Measurements from ENCODE around the gene CYP1B1. TPM values are rescaled to one million over a fixed set of nuclear protein-coding genes. Genes with fewer than 3 reads are reported as not detected.
"Not testable (repeated sequence)": the region's sequence is repeated elsewhere in the genome, so short reads cannot be mapped to it uniquely, and the experiment has no call there.

CYP1B1 gene
- total RNA-seq, 2 donors from 2014 or later, result 2.5 to 4.3 TPM

DNA sequence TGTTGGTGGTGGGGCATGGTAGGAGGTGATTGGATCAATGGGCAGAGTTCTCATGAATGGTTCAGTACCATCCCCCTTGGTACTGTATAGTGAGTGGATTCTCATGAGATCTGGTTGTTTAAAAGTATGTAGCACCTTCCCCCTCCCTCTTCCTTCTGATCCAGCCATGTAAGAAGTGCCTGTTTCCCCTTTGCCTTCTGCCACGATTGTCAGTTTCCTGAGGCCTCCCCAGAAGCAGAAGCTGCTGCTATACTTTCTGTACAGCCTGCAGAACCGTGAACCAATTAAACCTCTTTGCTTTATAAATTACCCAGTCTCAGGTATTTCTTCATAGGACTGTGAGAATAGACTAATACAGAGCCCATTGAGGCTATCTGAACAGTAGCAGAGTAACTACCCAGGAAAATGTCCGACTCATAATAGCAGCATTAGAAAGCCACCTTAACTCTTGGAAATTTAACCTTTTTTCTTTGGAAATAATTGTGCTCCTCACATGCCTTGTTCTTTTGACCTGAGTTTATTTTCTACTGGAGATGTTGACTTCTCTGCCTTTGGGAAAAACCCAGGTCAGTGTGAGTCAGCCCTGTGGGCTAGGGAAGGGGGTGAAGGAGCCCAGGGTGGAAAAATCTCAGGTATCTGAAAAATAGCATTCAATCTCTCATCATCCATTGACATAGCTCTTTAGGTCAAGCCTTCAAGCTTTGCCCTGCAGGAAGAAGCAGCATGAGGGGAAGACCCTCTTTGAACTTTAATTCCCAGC, 18.1 kb downstream of the CYP1B1 start:
- intact Hi-C loops (cut with DNase I, micrococcal nuclease), result no loop called here
- ATAC-seq, result no peak
- DNase-seq, result no peak

GRCh38 chr2:38056216-38056615, 19.7 kb downstream of the CYP1B1 start:
- DNase-seq (no peak), ATAC-seq (no peak)
- intact Hi-C loops (cut with DNase I, micrococcal nuclease), result no loop called here

DNA sequence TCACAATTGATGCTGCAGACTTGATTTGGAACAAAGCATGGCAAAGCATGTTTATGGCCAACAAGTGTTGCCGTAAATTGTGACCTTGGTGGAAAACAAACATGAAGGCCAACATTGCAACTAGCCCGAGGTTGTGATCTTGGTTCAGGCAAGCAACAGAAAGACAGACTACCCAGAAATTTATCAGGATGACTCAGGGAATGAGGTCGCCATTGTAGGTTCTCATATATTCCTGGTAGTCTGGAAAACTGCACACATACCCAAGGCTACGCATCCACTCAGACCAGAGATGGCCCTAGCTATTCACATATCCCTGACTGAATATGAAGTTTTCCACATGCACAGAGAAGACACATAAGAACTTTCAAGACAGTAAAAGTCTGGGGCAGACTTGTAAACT, 30.1 kb downstream of the CYP1B1 start:
- intact Hi-C loops (cut with DNase I, micrococcal nuclease), result no loop called here
- DNase-seq (no peak), ATAC-seq (no peak)

- DNase-seq (no peak), ATAC-seq (no peak)
- intact Hi-C loops (cut with DNase I, micrococcal nuclease), result no loop called here
Observed at GRCh38 chr2:38039121-38039910, 36.6 kb downstream of the CYP1B1 start.

DNA sequence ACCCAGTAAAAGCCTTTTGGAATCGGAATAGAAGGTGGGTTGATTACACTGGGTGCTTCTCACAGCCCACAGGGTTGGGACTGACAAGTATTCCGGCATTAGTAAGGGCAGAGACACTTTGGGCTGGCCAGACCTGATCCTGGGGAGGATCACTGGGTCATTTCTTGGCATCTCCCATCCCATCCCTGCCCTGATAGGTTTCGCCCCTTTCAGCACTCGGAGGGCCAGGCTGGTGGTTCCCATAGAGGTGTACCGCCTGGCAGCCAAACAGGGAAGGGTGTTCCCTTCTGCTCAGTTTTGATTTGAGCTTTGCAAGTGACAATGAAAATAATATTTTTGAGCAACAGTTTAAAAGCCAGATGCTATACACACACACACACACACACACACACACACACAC, 37.3 kb downstream of the CYP1B1 start:
- ATAC-seq (no peak), DNase-seq (no peak)
- intact Hi-C loops (cut with DNase I, micrococcal nuclease), result no loop called here

DNA sequence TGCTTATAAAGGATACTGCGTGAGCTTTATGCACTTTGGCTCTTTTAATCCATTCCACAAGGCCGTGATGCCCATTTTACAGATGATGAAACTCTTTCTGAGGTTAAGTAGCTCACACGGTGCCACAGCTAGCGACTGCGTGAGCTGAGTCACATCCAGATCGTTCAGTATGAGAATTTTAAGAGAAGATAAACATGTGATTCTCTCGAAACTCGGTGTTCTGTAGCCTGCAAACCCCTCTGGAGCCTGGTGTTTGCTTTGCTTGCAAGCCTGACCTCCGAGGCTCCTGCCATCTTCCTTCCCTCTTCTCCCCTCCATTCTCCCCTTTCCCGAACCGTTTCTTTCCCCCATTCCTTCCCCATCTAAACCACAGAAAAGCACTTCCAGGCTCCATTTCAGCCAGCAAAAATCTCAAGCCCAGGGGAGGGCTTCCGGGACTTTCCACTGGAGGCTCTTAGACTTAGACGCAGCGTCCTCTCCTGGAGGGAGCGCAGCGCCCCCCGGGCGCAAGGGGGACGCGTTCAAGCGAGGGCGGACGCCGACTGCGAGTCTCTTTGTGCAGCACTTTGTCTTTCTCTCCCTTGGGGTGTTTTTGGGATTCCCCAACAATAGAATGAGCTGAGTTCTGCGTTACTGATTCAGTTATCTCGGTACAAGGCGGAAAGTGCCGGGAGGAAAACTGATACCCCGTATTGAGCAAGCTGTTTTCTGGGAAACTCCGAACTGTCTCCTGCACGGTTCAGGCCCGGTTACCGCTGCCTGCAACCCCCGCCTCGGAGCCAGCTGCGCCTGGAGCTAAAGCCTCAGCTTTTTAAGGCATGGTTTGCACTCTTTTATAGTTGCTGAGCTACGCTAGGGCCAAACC, 38.0 kb downstream of the CYP1B1 start:
- ATAC-seq, result no peak
- peak in 1 of 2 donors; percentile 10 for DNase-seq
- intact Hi-C loops (cut with DNase I, micrococcal nuclease), result no loop called here

- ATAC-seq (no peak), DNase-seq (no peak)
- intact Hi-C loops (cut with DNase I, micrococcal nuclease), result no loop called here
Observed at GRCh38 chr2:38037325-38037724, 38.6 kb downstream of the CYP1B1 start.

GRCh38 chr2:38035968-38036367, 40.0 kb downstream of the CYP1B1 start:
- intact Hi-C loops (cut with DNase I, micrococcal nuclease), result no loop called here
- ATAC-seq, result no peak
- no peak for DNase-seq

DNA sequence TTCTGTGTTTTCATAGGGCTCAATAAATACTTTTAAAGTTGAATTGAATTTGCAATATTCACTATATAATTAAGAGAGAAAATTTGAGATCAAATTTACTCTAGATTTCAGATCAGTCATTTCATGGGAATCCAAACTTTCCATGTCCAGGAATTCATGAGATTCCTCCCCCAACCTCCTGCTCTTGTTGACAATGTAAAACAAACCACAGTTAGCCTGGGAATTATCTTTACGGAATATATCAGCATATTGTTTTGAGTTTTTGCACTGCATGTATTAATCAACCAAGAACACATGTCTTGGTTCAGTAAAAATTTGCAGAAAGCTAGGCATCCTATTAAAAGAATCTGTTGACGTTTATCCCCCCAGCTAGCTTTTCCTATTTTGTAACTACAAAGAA, 42.3 kb downstream of the CYP1B1 start:
- ATAC-seq (no peak), DNase-seq (no peak)
- intact Hi-C loops (cut with DNase I, micrococcal nuclease), result no loop called here

DNA sequence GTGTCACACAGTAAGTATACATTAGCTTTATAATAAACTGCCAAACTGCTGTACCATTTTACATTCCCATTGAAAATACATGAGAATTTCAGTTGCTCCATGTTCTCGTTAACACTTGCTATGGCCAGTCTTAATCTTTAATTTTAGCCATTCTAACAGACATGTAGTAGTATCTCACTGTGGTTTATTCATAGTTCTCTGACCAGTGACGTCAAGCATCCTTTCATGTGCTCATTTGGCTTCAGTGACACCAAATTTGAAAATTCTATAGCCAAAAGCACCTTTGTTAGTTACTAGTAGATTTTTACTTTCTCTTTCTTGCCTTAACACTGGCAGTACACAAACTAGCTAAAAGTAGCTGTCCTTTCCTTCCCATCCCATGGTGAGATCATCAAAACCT, 43.0 kb downstream of the CYP1B1 start:
- DNase-seq (no peak), ATAC-seq (no peak)
- intact Hi-C loops (cut with DNase I, micrococcal nuclease), result no loop called here

DNA sequence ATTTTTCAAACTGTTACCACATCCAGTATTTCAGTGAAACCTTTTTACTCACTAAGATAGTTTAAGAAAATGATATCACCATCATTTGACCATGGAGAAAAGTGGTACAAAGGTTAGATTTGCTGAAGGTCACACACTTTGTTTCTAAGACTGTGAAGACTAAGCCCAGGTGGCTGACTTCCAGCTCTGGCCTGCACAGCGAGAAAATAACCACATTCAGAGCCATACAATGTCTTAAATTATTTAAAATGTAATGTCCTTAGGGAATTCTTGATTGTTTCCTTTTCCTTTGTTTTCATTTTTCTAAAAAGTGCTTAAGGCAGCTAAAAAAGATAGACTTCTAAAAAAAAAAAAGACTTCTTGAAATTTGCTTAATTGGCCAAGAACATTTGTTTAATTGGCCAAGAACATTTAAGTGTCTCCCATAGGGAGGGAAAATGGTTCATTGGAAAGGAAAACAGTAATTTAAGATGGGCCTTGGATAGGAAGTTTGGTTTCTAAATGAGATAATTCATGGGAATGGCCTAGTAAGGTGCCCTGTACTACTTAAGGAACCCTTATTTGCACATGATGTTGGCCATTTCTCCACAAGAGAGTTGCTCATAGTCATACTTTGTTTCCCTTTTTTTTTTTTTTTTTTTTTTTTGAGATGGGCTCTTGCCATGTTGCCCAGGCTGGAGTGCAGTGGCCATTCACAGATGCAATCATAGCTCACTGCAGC, 45.2 kb downstream of the CYP1B1 start:
- ATAC-seq, result no peak
- intact Hi-C loops (cut with DNase I, micrococcal nuclease), result no loop called here
- no peak for DNase-seq

DNA sequence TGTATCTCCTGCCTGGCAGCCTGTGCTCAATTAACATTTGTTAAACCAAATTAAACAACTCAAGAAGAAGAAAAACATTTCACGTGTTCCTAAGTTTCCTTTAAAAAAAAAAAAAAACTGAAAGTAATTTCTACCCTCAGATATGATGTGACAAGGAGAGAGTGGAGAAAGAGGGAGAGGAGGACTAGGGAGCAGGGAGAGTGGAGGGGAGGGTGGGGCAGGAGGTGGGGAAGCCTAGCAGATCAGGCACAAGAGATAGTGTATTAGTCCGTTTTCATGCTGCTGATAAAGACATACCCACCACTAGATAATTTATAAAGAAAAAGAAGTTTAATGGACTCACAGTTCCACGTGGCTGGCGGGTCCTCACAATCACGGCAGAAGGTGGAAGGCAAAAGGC, 46.4 kb downstream of the CYP1B1 start:
- intact Hi-C loops (cut with DNase I, micrococcal nuclease), result no loop called here

DNA sequence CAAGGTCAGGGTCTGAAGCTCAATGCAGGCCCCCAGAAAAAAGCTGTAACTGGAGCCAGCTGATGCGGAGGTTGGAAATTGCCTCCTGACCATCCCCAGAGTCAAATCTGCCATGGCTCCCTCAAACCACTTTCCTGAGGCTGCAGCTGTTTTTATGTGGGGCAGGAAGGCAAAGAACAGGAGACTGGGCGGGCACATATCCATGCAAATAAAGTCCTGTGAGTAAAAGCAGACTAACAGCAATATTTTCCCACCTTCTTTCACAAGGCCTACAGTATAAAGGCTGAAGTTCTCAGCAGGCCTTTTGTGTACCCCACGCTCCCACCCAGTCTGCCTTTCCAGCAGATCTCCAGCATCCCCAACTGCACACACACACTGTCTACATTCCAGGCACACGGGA, 47.1 kb downstream of the CYP1B1 start:
- no peak for DNase-seq
- intact Hi-C loops (cut with DNase I, micrococcal nuclease), result no loop called here
- ATAC-seq, result no peak

More for the DNA sequence above, 46.4 kb downstream of the CYP1B1 start:
- no peak for DNase-seq
- ATAC-seq, result no peak

DNA sequence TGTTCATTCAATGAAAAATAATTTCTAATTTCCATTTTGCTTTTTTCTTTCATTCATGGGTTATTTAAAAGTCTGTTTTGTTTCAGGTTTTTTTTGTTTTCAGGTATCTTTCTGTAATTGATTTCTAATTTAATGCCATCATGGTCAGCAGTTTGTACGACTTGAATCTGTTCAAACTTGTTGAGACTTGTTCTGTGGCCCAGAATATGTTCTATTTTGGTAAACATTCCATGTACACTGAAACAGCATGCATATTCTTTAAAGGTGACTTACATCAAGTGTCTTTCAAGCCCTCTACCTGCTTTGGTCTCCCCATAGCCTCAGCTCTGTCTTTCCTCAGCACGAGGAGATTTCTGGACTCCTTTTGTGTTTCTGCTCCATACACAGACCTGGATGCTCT, 49.1 kb downstream of the CYP1B1 start:
- DNase-seq (no peak), ATAC-seq (no peak)
- intact Hi-C loops (cut with DNase I, micrococcal nuclease), result no loop called here

- no peak for ATAC-seq
- DNase-seq, result no peak
- intact Hi-C loops (cut with DNase I, micrococcal nuclease), result no loop called here
Observed at GRCh38 chr2:38021589-38021988, 54.4 kb downstream of the CYP1B1 start.

DNA sequence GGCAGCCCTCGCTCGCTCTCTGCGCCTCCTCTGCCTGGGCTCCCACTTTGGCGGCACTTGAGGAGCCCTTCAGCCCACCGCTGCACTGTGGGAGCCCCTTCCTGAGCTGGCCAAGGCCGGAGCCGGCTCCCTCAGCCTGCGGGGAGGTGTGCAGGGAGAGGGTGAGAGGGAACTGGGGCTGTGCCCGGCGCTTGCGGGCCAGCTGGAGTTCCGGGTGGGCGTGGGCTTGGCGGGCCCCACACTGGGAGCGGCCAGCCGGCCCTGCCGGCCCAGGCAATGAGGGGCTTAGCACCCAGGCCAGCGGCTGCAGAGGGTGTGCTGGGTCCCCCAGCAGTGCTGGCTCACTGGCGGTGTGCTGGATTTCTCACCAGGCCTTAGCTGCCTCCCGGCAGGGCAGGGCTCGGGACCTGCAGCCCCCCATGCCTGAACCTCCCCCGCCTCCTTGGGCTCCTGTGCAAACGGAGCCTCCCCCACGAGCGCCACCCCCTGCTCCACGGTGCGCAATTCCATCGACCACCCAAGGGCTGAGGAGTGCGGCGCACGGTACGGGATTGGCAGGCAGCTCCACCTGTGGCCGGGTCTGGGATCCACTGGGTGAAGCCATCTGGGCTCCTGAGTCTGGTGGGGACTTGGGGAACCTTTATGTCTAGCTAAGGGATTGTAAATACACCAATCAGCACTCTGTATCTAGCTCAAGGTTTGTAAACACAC, 55.4 kb downstream of the CYP1B1 start:
- intact Hi-C loops (cut with DNase I, micrococcal nuclease); DNase-seq; ATAC-seq: not testable (repeated sequence)

- intact Hi-C loops (cut with DNase I, micrococcal nuclease), result no loop called here
- ATAC-seq (no peak), DNase-seq (no peak)
Observed at GRCh38 chr2:38017836-38018235, 58.1 kb downstream of the CYP1B1 start.

Measured in left colon (tissue), 2 donors.